Esophagus muscularis mucosa (tissue), 4 donors: ENCODE data around the gene ADAMTSL1. TPM values are rescaled to one million over a fixed set of nuclear protein-coding genes. Genes with fewer than 3 reads are reported as not detected.

Source experiments
- DNase-seq: peaks from one replicate; pipeline ENCODE4 v3.0.0-alpha.2; 2017; ENCODE audit errors: extremely low spot score
- H3K27ac ChIP-seq, 4 donors: fragments of 200-600 bp; sonication (generic); replicated peaks in 1 of 4; 1 replicate in 3 of 4; 2 replicates in 1 of 4; pipeline ENCODE4 v1.5.1; 2016 to 2019; ENCODE audit warnings: mild to moderate bottlenecking in 1 of 4
- H3K27me3 ChIP-seq, 4 donors: fragments of 200-600 bp; sonication (generic); one replicate each; pipeline versions ENCODE4 v1.5.1 to v1.6.0; 2016 to 2019
- H3K36me3 ChIP-seq, 4 donors: fragments of 200-600 bp; sonication (generic); one replicate each; pipeline ENCODE4 v1.5.1; 2016 to 2019
- H3K4me1 ChIP-seq, 4 donors: fragments of 200-600 bp; sonication (generic); one replicate each; pipeline ENCODE4 v1.5.1; 2016 to 2019
- H3K4me3 ChIP-seq, 4 donors: fragments of 200-600 bp; sonication (generic); 1 replicate in 2 of 4; 2 replicates in 2 of 4; pipeline ENCODE4 v1.5.1; 2016 to 2019; ENCODE audit warnings: mild to moderate bottlenecking in 4 of 4, moderate library complexity in 1 of 4
- H3K9me3 ChIP-seq, 4 donors: fragments of 200-600 bp; sonication (generic); 1 replicate in 3 of 4; 2 replicates in 1 of 4; pipeline ENCODE4 v1.5.1; 2016 to 2019
- CTCF ChIP-seq, 3 experiments: fragments of 200-600 bp in 2 of 3; fragments of 450-650 bp in 1 of 3; sonication (generic) in 2 of 3; IDR thresholded peaks; one replicate each; pipeline ENCODE4 v1.5.1; 2017 to 2019; ENCODE audit warnings: antibody characterized with exemption in 3 of 3, mild to moderate bottlenecking in 2 of 3, moderate library complexity in 1 of 3
- EP300 ChIP-seq: sonication (generic); formaldehyde crosslinking; IDR thresholded peaks from one replicate; pipeline ENCODE4 v1.6.1; 2017; ENCODE audit warnings: antibody characterized with exemption
- POLR2A ChIP-seq: fragments of 450-650 bp; IDR thresholded peaks from one replicate; pipeline ENCODE4 v1.6.1; 2017; ENCODE audit warnings: antibody characterized with exemption, moderate library complexity, mild to moderate bottlenecking, low read depth
- POLR2AphosphoS5 ChIP-seq, 2 donors: sonication (generic); formaldehyde crosslinking; IDR thresholded peaks; one replicate each; pipeline ENCODE4 v1.6.1; 2017; ENCODE audit warnings: antibody characterized with exemption in 2 of 2
- WGBS: methylation state at CpG from one replicate; pipeline ENCODE4 v1.1.5; 2018; 5-methylcytosine and 5-hydroxymethylcytosine counted together
- intact Hi-C: fragments of 100-400 bp; cut with DNase I; formaldehyde crosslinking; loops from one replicate; pipeline ENCODE4 v1.15.1; 2023
- total RNA-seq, 4 donors: library from RNA; depleted of rRNA; stranded (reverse); fragments of >200 nt; gene quantifications; one replicate each; pipeline versions ENCODE4 v1.1.0 to v1.2.1, GENCODE V29; 2016

Gene ADAMTSL1
- total RNA-seq, 4 donors from 2014 or later: 81.7 to 172 (median 145) TPM

GRCh38 chr9:18887546-18887945 is 413.6 kb downstream of the ADAMTSL1 start:
- Histone ChIP-seq H3K9me3 (peaks cover 0 to 5% (median 0%) of the 10 kb centered on the region in 4 donors), H3K36me3 (peaks cover 0 to 44% (median 8%) of the 10 kb centered on the region in 4 donors), H3K27ac (no peak overlapping the region), H3K4me3 (no peak overlapping the region), H3K27me3 (no peaks in the 10 kb centered on the region), H3K4me1 (peaks cover 0 to 3% (median 0%) of the 10 kb centered on the region in 4 donors)
- TF ChIP-seq EP300: no peak
- TF ChIP-seq POLR2A: no peak
- no peak for TF ChIP-seq CTCF (IDR thresholded peaks at IDR 0.05)
- TF ChIP-seq POLR2AphosphoS5 (IDR thresholded peaks at IDR 0.05): no peak
- WGBS: 89% methylated on average over 1 of the region's 1 CpG
- no peak for DNase-seq
- intact Hi-C loops: no loop called here

GRCh38 chr9:18888290-18888689 is 414.3 kb downstream of the ADAMTSL1 start:
- intact Hi-C loops: no loop called here
- Histone ChIP-seq H3K4me1 (peaks cover 0 to 3% (median 0%) of the 10 kb centered on the region in 4 donors), H3K9me3 (peaks cover 0 to 1% (median 0%) of the 10 kb centered on the region in 4 donors), H3K27ac (no peak overlapping the region), H3K4me3 (no peak overlapping the region), H3K27me3 (no peaks in the 10 kb centered on the region), H3K36me3 (peaks cover 0 to 45% (median 9%) of the 10 kb centered on the region in 4 donors)
- no peak for DNase-seq
- WGBS: 70% methylated on average over 1 of the region's 1 CpG
- no peak for TF ChIP-seq POLR2A
- no peak for TF ChIP-seq POLR2AphosphoS5 (IDR thresholded peaks at IDR 0.05)
- TF ChIP-seq CTCF (IDR thresholded peaks at IDR 0.05): no peak
- no peak for TF ChIP-seq EP300

- Histone ChIP-seq H3K4me3 (no peak overlapping the region), H3K36me3 (peaks cover 0 to 49% (median 9%) of the 10 kb centered on the region in 4 donors), H3K9me3 (no peaks in the 10 kb centered on the region), H3K27ac (no peak overlapping the region), H3K4me1 (peaks cover 0 to 3% (median 0%) of the 10 kb centered on the region in 4 donors), H3K27me3 (no peaks in the 10 kb centered on the region)
- DNase-seq: no peak
- TF ChIP-seq POLR2A (no peak), CTCF (IDR thresholded peaks at IDR 0.05) (no peak), EP300 (no peak), POLR2AphosphoS5 (IDR thresholded peaks at IDR 0.05) (no peak)
- intact Hi-C loops: no loop called here
- WGBS: 88% methylated on average over 12 of the region's 12 CpGs
These were observed 415.6 kb downstream of the ADAMTSL1 start for GRCh38 chr9:18889550-18889949.

- intact Hi-C loops: no loop called here
- no peak for DNase-seq
- TF ChIP-seq POLR2AphosphoS5 (IDR thresholded peaks at IDR 0.05) (no peak), POLR2A (no peak), CTCF (IDR thresholded peaks at IDR 0.05) (no peak), EP300 (no peak)
- Histone ChIP-seq H3K4me3 (no peak overlapping the region), H3K27ac (no peak overlapping the region), H3K9me3 (peaks cover 0 to 4% (median 2%) of the 10 kb centered on the region in 4 donors), H3K27me3 (no peaks in the 10 kb centered on the region), H3K36me3 (peaks cover 0 to 55% (median 9%) of the 10 kb centered on the region in 4 donors), H3K4me1 (peaks cover 0 to 3% (median 0%) of the 10 kb centered on the region in 4 donors)
- 63% methylated on average over 4 of the region's 4 CpGs for WGBS
These were observed 416.4 kb downstream of the ADAMTSL1 start for GRCh38 chr9:18890372-18890771.
